Fibroblast of skin of scalp (primary cell): ENCODE data around the gene CFAP74.
A peak's percentile ranks its signal among the peaks of the same experiment; 100 is the strongest.

Experiments
- DNase-seq: peaks from one replicate; pipeline ENCODE4 v3.0.0-alpha.2; 2013

The CFAP74 gene

GRCh38 chr1:2020310-2020655 is 16.7 kb upstream of the CFAP74 start:
- DNase-seq = no peak

- no peak for DNase-seq
Measured at GRCh38 chr1:2019571-2020309, 16.2 kb upstream of the CFAP74 start.

- DNase-seq = no peak
Measured at GRCh38 chr1:2019172-2019543, 15.6 kb upstream of the CFAP74 start, which contains the start of gene GABRD. Gene GABRD, plus strand, starts transcription at chr1:2019345. Its CDS starts 79 bp downstream, at chr1:2019424.

- DNase-seq = no peak
Measured at GRCh38 chr1:2018217-2019171, 14.9 kb upstream of the CFAP74 start.

- DNase-seq = no peak
Measured at GRCh38 chr1:2016123-2016522, 12.5 kb upstream of the CFAP74 start.

- no peak for DNase-seq
Measured at GRCh38 chr1:2014741-2015735, 11.5 kb upstream of the CFAP74 start.

- no peak for DNase-seq
Measured at GRCh38 chr1:2014181-2014580, 10.6 kb upstream of the CFAP74 start.

GRCh38 chr1:2009101-2010053 is 5.8 kb upstream of the CFAP74 start:
- no peak for DNase-seq

- no peak for DNase-seq
Measured at GRCh38 chr1:2004856-2005255, 1.3 kb upstream of the CFAP74 start.

GRCh38 chr1:2001773-2002411 is 1.7 kb downstream of the CFAP74 start:
- peak; percentile 7 for DNase-seq

GRCh38 chr1:2000850-2001249 is 2.7 kb downstream of the CFAP74 start:
- no peak for DNase-seq

GRCh38 chr1:2000432-2000831 is 3.2 kb downstream of the CFAP74 start:
- DNase-seq = no peak

GRCh38 chr1:1997576-1997975 is 6.0 kb downstream of the CFAP74 start:
- no peak for DNase-seq

- no peak for DNase-seq
Measured at GRCh38 chr1:1996207-1996651, 7.4 kb downstream of the CFAP74 start.

GRCh38 chr1:1994536-1994935 is 9.1 kb downstream of the CFAP74 start:
- no peak for DNase-seq

- DNase-seq = no peak
Measured at GRCh38 chr1:1990222-1990621, 13.4 kb downstream of the CFAP74 start.

GRCh38 chr1:1989789-1990188 is 13.8 kb downstream of the CFAP74 start:
- peak; percentile 17 for DNase-seq

GRCh38 chr1:1989102-1989542 is 14.5 kb downstream of the CFAP74 start:
- DNase-seq = no peak

- DNase-seq = no peak
Measured at GRCh38 chr1:1988061-1988945, 15.3 kb downstream of the CFAP74 start.

GRCh38 chr1:1987142-1987510 is 16.5 kb downstream of the CFAP74 start:
- no peak for DNase-seq
